Left ventricle myocardium inferior (tissue), 1 donor: ENCODE data around the gene STK25. TPM values are rescaled to one million over a fixed set of nuclear protein-coding genes. Genes with fewer than 3 reads are reported as not detected.

Experiments used
- DNase-seq: peaks from one replicate; pipeline ENCODE4 v3.0.0-alpha.2; 2020
- H3K27ac ChIP-seq: fragments of 200-600 bp; replicated peaks from 2 replicates; pipeline ENCODE4 v1.8.0; 2021
- H3K27me3 ChIP-seq: fragments of 200-600 bp; 2 replicates; pipeline ENCODE4 v1.8.0; 2021; ENCODE audit warnings: low read depth
- H3K36me3 ChIP-seq: fragments of 200-600 bp; 2 replicates; pipeline ENCODE4 v1.8.0; 2021
- H3K4me1 ChIP-seq: fragments of 200-600 bp; 2 replicates; pipeline ENCODE4 v1.8.0; 2021
- H3K4me3 ChIP-seq: fragments of 200-600 bp; 2 replicates; pipeline ENCODE4 v1.8.0; 2021; ENCODE audit warnings: mild to moderate bottlenecking, moderate library complexity
- H3K9me3 ChIP-seq: fragments of 200-600 bp; replicated peaks from 2 replicates; pipeline ENCODE4 v1.8.0; 2021
- CTCF ChIP-seq: fragments of 200-600 bp; IDR thresholded peaks from 2 replicates; pipeline ENCODE4 v1.8.0; 2021; ENCODE audit warnings: antibody characterized with exemption, mild to moderate bottlenecking, borderline replicate concordance
- intact Hi-C: fragments of 100-400 bp; cut with micrococcal nuclease; formaldehyde crosslinking; loops from one replicate; pipeline ENCODE4 v1.11.0; 2022
- total RNA-seq: library from RNA; stranded (reverse); fragmentation: NEBNext Ultra II Directional; extraction: Animal tissue kit (Norgen Biotek cat#: 25700); gene quantifications from one replicate; pipeline ENCODE4 v1.2.1, GENCODE V29; 2021
- donor health status: DM: no; HTN: yes; CAD: no; lungs with severe emphysema.

The STK25 gene
- total RNA-seq, 1 donor from 2014 or later, result 89.1 TPM

- TF ChIP-seq CTCF, result no peak
- intact Hi-C loops, result no loop called here
Observed at GRCh38 chr2:241517297-241517696, 8.9 kb upstream of the STK25 start.

GRCh38 chr2:241516520-241516965 lies 8.2 kb upstream of the STK25 start:
- no peak for DNase-seq
- intact Hi-C loops, result no loop called here
- no peak for TF ChIP-seq CTCF

More at GRCh38 chr2:241517297-241517696, 8.9 kb upstream of the STK25 start:
- DNase-seq, result no peak
- Histone ChIP-seq H3K4me1 (no peaks in the 10 kb centered on the region), H3K27me3 (peaks cover 35% of the 10 kb centered on the region), H3K36me3 (no peaks in the 10 kb centered on the region), H3K27ac (no peak overlapping the region), H3K4me3 (no peak overlapping the region), H3K9me3 (no peaks in the 10 kb centered on the region)

GRCh38 chr2:241514986-241515737 lies 6.8 kb upstream of the STK25 start:
- Histone ChIP-seq H3K27ac (no peak overlapping the region), H3K9me3 (no peaks in the 10 kb centered on the region), H3K4me3 (no peak overlapping the region), H3K36me3 (no peaks in the 10 kb centered on the region), H3K4me1 (no peaks in the 10 kb centered on the region), H3K27me3 (peaks cover 16% of the 10 kb centered on the region)
- DNase-seq, result no peak
- no peak for TF ChIP-seq CTCF
- intact Hi-C loops, result no loop called here

More at GRCh38 chr2:241516520-241516965, 8.2 kb upstream of the STK25 start:
- H3K27ac ChIP-seq, result no peak overlapping the region
- H3K4me3 ChIP-seq, result no peak overlapping the region
- H3K4me1 ChIP-seq, result no peaks in the 10 kb centered on the region
- peaks cover 28% of the 10 kb centered on the region for H3K27me3 ChIP-seq
- no peaks in the 10 kb centered on the region for H3K9me3 ChIP-seq
- no peaks in the 10 kb centered on the region for H3K36me3 ChIP-seq

- no peak overlapping the region for H3K4me3 ChIP-seq
- DNase-seq, result no peak
- no peaks in the 10 kb centered on the region for H3K36me3 ChIP-seq
- TF ChIP-seq CTCF, result no peak
- peaks cover 10% of the 10 kb centered on the region for H3K27me3 ChIP-seq
- H3K9me3 ChIP-seq, result no peaks in the 10 kb centered on the region
- intact Hi-C loops, result no loop called here
- no peak overlapping the region for H3K27ac ChIP-seq
- peaks cover 2% of the 10 kb centered on the region for H3K4me1 ChIP-seq
Observed at GRCh38 chr2:241514553-241514952, 6.2 kb upstream of the STK25 start.

GRCh38 chr2:241511091-241511741 lies 2.8 kb upstream of the STK25 start:
- H3K27ac ChIP-seq, result no peak overlapping the region
- H3K4me3 ChIP-seq, result no peak overlapping the region
- intact Hi-C loops, result no loop called here
- no peak for DNase-seq
- H3K36me3 ChIP-seq, result no peaks in the 10 kb centered on the region
- H3K27me3 ChIP-seq, result no peaks in the 10 kb centered on the region
- peaks cover 32% of the 10 kb centered on the region for H3K4me1 ChIP-seq
- TF ChIP-seq CTCF, result no peak
- no peaks in the 10 kb centered on the region for H3K9me3 ChIP-seq
